SU-DHL-6 (cell line): ENCODE data around the gene STK11.

Experiments used
- H2AFZ ChIP-seq: fragments of 200-600 bp; sonication (generic); 2 replicates; pipeline ENCODE4 v1.6.1; 2014; ENCODE audit warnings: low read depth, mild to moderate bottlenecking, moderate library complexity, mixed read lengths, antibody characterized with exemption, low read length; ENCODE audit not compliant: severe bottlenecking
- H3F3A ChIP-seq: fragments of 200-600 bp; shearing (Covaris generic); 2 replicates; pipeline ENCODE4 v1.6.0; 2016; ENCODE audit warnings: antibody characterized with exemption, mild to moderate bottlenecking; ENCODE audit not compliant: insufficient read depth
- H3K27ac ChIP-seq: fragments of 200-600 bp; sonication (generic); 2 replicates; pipeline ENCODE4 v1.5.1; 2016; ENCODE audit warnings: low read depth, mild to moderate bottlenecking, low read length, moderate library complexity, mixed read lengths
- H3K27me3 ChIP-seq: fragments of 200-600 bp; sonication (generic), shearing (Covaris generic); 2 replicates; pipeline ENCODE4 v1.6.0; 2014; ENCODE audit warnings: mild to moderate bottlenecking, low read length
- H3K36me3 ChIP-seq: fragments of 200-600 bp; sonication (generic); 2 replicates; pipeline ENCODE4 v1.6.1; 2014; ENCODE audit warnings: mild to moderate bottlenecking, low read length, mixed read lengths
- H3K4me2 ChIP-seq: fragments of 300-600, 200-600 bp; shearing (Covaris generic), sonication (generic); 2 replicates; pipeline ENCODE4 v1.6.0; 2014; ENCODE audit warnings: low read length, low read depth, mild to moderate bottlenecking; ENCODE audit not compliant: poor library complexity, severe bottlenecking
- H3K4me3 ChIP-seq: fragments of 200-600 bp; sonication (generic); 2 replicates; pipeline ENCODE4 v1.5.1; 2014; ENCODE audit warnings: antibody characterized with exemption, low read length, mild to moderate bottlenecking, mixed read lengths; ENCODE audit not compliant: insufficient read depth, poor library complexity, severe bottlenecking
- H3K79me2 ChIP-seq: fragments of 200-600 bp; sonication (generic); 2 replicates; pipeline ENCODE4 v1.6.1; 2014; ENCODE audit warnings: mild to moderate bottlenecking, low read length, moderate library complexity; ENCODE audit not compliant: insufficient read depth
- H3K9ac ChIP-seq: fragments of 200-600 bp; sonication (generic); 2 replicates; pipeline ENCODE4 v1.7.0; 2014; ENCODE audit warnings: mild to moderate bottlenecking, low read length
- H3K9me2 ChIP-seq: fragments of 200-600 bp; sonication (generic); replicated peaks from 2 replicates; pipeline ENCODE4 v1.6.1; 2014; ENCODE audit warnings: low read length; ENCODE audit not compliant: insufficient read depth
- H3K9me3 ChIP-seq: fragments of 200-600 bp; sonication (generic); 2 replicates; pipeline ENCODE4 v1.6.1; 2014; ENCODE audit warnings: low read length, mixed read lengths; ENCODE audit not compliant: insufficient read depth
- H4K20me1 ChIP-seq: fragments of 200-600 bp; sonication (generic); 2 replicates; pipeline ENCODE4 v1.6.1; 2014; ENCODE audit warnings: low read depth, mild to moderate bottlenecking, antibody characterized with exemption, low read length, moderate library complexity, mixed read lengths
- CTCF ChIP-seq: fragments of 200-600 bp; sonication (generic); IDR thresholded peaks from one replicate; pipeline ENCODE4 v1.5.1; 2017; ENCODE audit warnings: antibody characterized with exemption, mild to moderate bottlenecking, low read length, moderate library complexity; ENCODE audit not compliant: insufficient read depth, poor library complexity, severe bottlenecking
- EZH2phosphoT487 ChIP-seq: fragments of 200-600 bp; sonication (generic), shearing (Covaris generic); conservative IDR thresholded peaks from 2 replicates; pipeline ENCODE4 v1.6.1; 2018; ENCODE audit warnings: mild to moderate bottlenecking, antibody characterized with exemption, low read length, moderate library complexity, mixed read lengths

STK11 gene

GRCh38 chr19:1214299-1214861 lies 8.8 kb downstream of the STK11 start:
- Histone ChIP-seq H3K36me3 (no peaks in the 10 kb centered on the region), H2AFZ (no peak overlapping the region), H4K20me1 (no peaks in the 10 kb centered on the region), H3K27me3 (no peaks in the 10 kb centered on the region), H3K4me2 (no peak overlapping the region), H3F3A (no peaks in the 10 kb centered on the region), H3K9ac (no peak overlapping the region), H3K4me3 (no peak overlapping the region), H3K79me2 (peaks cover 39% of the 10 kb centered on the region), H3K9me3 (no peaks in the 10 kb centered on the region), H3K9me2 (no peaks in the 10 kb centered on the region), H3K27ac (no peak overlapping the region)
- TF ChIP-seq EZH2phosphoT487 (no peak), CTCF (no peak)

DNA sequence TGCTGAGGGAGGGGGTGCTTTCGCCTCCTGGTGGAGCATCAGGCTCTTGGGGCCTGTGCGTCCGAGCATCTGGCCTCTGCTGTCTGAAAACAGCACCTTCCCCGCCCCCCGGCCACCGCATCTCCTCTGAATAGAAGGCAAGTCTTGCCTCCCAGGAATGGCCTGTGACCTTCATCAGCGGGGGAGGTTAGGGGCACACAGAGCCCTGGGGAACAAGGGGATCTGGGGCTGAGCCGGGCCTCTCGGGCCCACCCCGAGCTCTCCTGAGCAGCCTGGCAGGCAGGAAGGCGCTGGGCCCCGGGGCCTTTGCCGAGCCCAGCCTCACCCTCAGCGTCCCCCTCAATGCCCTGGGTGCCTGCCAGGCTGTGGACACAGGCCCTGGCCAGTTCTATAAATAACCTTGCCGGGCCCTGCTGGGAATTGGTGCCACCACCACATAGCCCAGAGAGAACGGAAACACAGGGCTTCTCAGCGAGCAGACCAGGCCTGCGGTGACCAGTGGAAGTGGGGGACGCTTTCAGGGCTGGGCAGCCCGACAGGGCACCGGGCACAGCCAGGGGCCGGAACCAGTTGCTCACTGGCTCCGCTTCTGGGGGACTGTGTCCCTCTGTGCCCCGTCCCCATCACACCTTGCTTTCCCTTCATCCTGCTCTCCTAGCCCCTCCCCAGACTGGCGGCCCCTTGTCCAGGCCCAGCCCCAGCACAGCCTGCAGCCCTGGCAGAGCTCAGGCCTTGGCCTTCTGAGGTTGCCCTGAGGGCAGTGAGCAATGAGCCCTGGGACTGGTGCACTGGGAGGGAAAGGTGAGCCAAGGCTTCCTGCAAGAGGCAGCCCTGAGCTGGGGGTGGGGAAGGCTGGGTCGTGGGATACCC lies 9.5 kb downstream of the STK11 start:
- H3F3A ChIP-seq = no peaks in the 10 kb centered on the region
- TF ChIP-seq EZH2phosphoT487 (no peak), CTCF (no peak)
- H3K4me3 ChIP-seq = no peak overlapping the region
- no peaks in the 10 kb centered on the region for H3K36me3 ChIP-seq
- no peaks in the 10 kb centered on the region for H4K20me1 ChIP-seq
- no peak overlapping the region for H3K9ac ChIP-seq
- no peaks in the 10 kb centered on the region for H3K9me2 ChIP-seq
- H3K4me2 ChIP-seq = no peak overlapping the region
- no peaks in the 10 kb centered on the region for H3K9me3 ChIP-seq
- H3K27me3 ChIP-seq = no peaks in the 10 kb centered on the region
- peaks cover 32% of the 10 kb centered on the region for H3K79me2 ChIP-seq
- H2AFZ ChIP-seq = no peak overlapping the region
- H3K27ac ChIP-seq = no peak overlapping the region

DNA sequence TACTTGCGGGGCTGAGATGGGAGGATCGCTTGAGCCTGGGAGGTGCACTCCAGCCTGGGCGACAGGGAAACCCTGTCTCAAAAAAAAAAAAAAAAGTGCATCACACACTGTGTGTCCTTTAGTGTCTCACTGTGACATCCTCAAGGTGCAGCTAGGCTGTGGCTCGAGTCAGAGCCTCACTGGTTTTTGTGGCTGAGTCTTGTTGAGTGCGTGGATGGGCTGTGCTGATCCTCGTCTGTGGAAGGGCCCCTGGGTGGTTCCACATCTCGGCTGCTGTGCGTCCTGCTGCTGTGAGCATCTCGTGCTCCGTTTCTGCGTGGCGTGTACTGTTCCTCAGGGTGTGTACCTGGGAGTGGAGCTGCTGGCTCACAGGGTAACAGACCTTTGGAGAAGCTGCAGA lies 11.2 kb downstream of the STK11 start:
- Histone ChIP-seq H3K27me3 (no peaks in the 10 kb centered on the region), H4K20me1 (no peaks in the 10 kb centered on the region), H3K4me2 (no peak overlapping the region), H3K9me3 (no peaks in the 10 kb centered on the region), H3K9me2 (no peaks in the 10 kb centered on the region), H3K36me3 (no peaks in the 10 kb centered on the region), H3K27ac (no peak overlapping the region), H3K9ac (no peak overlapping the region), H3K4me3 (no peak overlapping the region), H2AFZ (no peak overlapping the region), H3F3A (no peaks in the 10 kb centered on the region), H3K79me2 (peaks cover 18% of the 10 kb centered on the region; the same call in 1 of the 2 replicates)
- TF ChIP-seq EZH2phosphoT487 (no peak), CTCF (no peak)
